K562 (cell line): Measurements from ENCODE around the gene PPP1CA. TPM values are rescaled to one million over a fixed set of nuclear protein-coding genes. Genes with fewer than 3 reads are reported as not detected.

Experiments
- ATF3 ChIP-seq, 2 experiments: fragments of 450-650 bp in 1 of 2; sonication (generic) in 1 of 2; formaldehyde crosslinking in 1 of 2; IDR thresholded peaks in 1 of 2; conservative IDR thresholded peaks in 1 of 2; 2 replicates each; pipeline versions ENCODE4 v1.6.1 to v1.8.1; 2016 to 2023; ENCODE audit warnings: mild to moderate bottlenecking in 2 of 2, moderate library complexity in 2 of 2, inconsistent platforms in 1 of 2, missing genetic modification reagents in 1 of 2
- CBX2 ChIP-seq: fragments of 200-600 bp; sonication (generic); IDR thresholded peaks from one replicate; pipeline ENCODE4 v1.6.1; 2012; ENCODE audit warnings: mild to moderate bottlenecking, low read length, inconsistent platforms; ENCODE audit not compliant: insufficient read depth, poor library complexity, severe bottlenecking
- E2F8 ChIP-seq: fragments of 450-650 bp; IDR thresholded peaks from 2 replicates; pipeline ENCODE4 v1.7.1; 2018; ENCODE audit warnings: mild to moderate bottlenecking, low read depth; ENCODE audit not compliant: partially characterized antibody
- ESRRA ChIP-seq: fragments of 450-650 bp; IDR thresholded peaks from 2 replicates; pipeline ENCODE4 v1.6.1; 2014; ENCODE audit warnings: low read depth, mild to moderate bottlenecking, moderate library complexity, borderline replicate concordance
- ESRRB ChIP-seq: fragments of 250-450 bp; sonication (Bioruptor Pico); IDR thresholded peaks from 2 replicates; pipeline ENCODE4 v1.5.0; 2020; ENCODE audit warnings: mild to moderate bottlenecking, moderate library complexity, borderline replicate concordance
- GABPB2 ChIP-seq: fragments of 250-450 bp; sonication (Bioruptor Pico); conservative IDR thresholded peaks from 2 replicates; pipeline ENCODE4 v1.5.1; 2021; ENCODE audit warnings: mild to moderate bottlenecking
- HIVEP1 ChIP-seq: fragments of 250-450 bp; sonication (Bioruptor Pico); IDR thresholded peaks from 2 replicates; pipeline ENCODE4 v1.4.0; 2020; ENCODE audit warnings: mild to moderate bottlenecking
- HNRNPL ChIP-seq: fragments of 200-400 bp; formaldehyde crosslinking; IDR thresholded peaks from 2 replicates; pipeline ENCODE4 v1.6.1; 2017; ENCODE audit warnings: low read depth, mild to moderate bottlenecking, low read length
- NFIC ChIP-seq: fragments of 450-650 bp; IDR thresholded peaks from 2 replicates; pipeline ENCODE4 v1.6.1; 2017; ENCODE audit warnings: mild to moderate bottlenecking, inconsistent platforms
- RBBP5 ChIP-seq: fragments of 200-600 bp; sonication (generic); IDR thresholded peaks from 2 replicates; pipeline ENCODE4 v1.6.1; 2012; ENCODE audit warnings: borderline replicate concordance, mild to moderate bottlenecking, low read length, control low read depth, inconsistent platforms; ENCODE audit not compliant: insufficient read depth, poor library complexity, severe bottlenecking
- SMARCC2 ChIP-seq: fragments of 450-650 bp; IDR thresholded peaks from 2 replicates; pipeline ENCODE4 v1.6.1; 2017; ENCODE audit warnings: antibody characterized with exemption, moderate library complexity, mild to moderate bottlenecking, low read depth
- SOX6 ChIP-seq: fragments of 450-650 bp; IDR thresholded peaks from 2 replicates; pipeline ENCODE4 v1.6.1; 2014; ENCODE audit warnings: mild to moderate bottlenecking
- STAT6 ChIP-seq: sonication (generic); formaldehyde crosslinking; IDR thresholded peaks from 2 replicates; pipeline ENCODE4 v1.8.1; 2023; ENCODE audit warnings: mild to moderate bottlenecking, missing genetic modification reagents
- TGIF2 ChIP-seq: sonication (generic); formaldehyde crosslinking; IDR thresholded peaks from 2 replicates; pipeline ENCODE4 v1.8.1; 2022; ENCODE audit warnings: mild to moderate bottlenecking, missing genetic modification reagents, moderate library complexity
- ZBTB33 ChIP-seq: sonication (generic); formaldehyde crosslinking; IDR thresholded peaks from 2 replicates; pipeline ENCODE4 v1.8.1; 2023; ENCODE audit warnings: mild to moderate bottlenecking, missing genetic modification reagents
- ZNF175 ChIP-seq: fragments of 200-800 bp; sonication (Bioruptor generic); IDR thresholded peaks from 2 replicates; pipeline ENCODE4 v1.6.1; 2016; ENCODE audit warnings: low read depth, mild to moderate bottlenecking, missing genetic modification characterization, missing compliant biosample characterization
- ZNF507 ChIP-seq: conservative IDR thresholded peaks from 2 replicates; pipeline ENCODE4 v1.6.1; 2017; ENCODE audit warnings: missing genetic modification characterization, missing compliant biosample characterization
- polyA plus RNA-seq, 8 experiments: library from polyadenylated mRNA; depleted of rRNA in 4 of 8; stranded (reverse) in 5 of 8; unstranded in 3 of 8; fragments of >200 nt; fragmentation: Nextera tagmentation in 2 of 8; fragmentation: Illumina TruSeq in 1 of 8; extraction: Ambion mirVana in 2 of 8; extraction: Trizol in 1 of 8; gene quantifications; 2 replicates each; pipeline versions ENCODE4 v1.2.1 to v1.2.3, GENCODE V29; 2011 to 2014; ENCODE audit warnings: inconsistent platforms in 1 of 8, missing spikeins in 1 of 8
- total RNA-seq, 7 experiments: library from RNA; depleted of rRNA in 6 of 7; stranded (reverse); fragments of >200 nt in 6 of 7; fragmentation: Illumina TruSeq in 2 of 7; extraction: Trizol in 2 of 7; gene quantifications; 2 replicates each; pipeline versions ENCODE4 v1.2.1 to v1.2.3, GENCODE V29; 2011 to 2021; ENCODE audit warnings: low replicate concordance in 1 of 7

PPP1CA gene
- total and polyA plus RNA-seq, 9 of the 15 experiments (the other 6 are each of a cell fraction or from before 2014, with no cell fraction given) = 18.2 to 242 (median 188) TPM

- TF ChIP-seq E2F8 (peak; percentile 94), ESRRB (CRISPR knock-in tag) (no peak), ZBTB33 (CRISPR knock-in tag) (peak; percentile 84), GABPB2 (CRISPR knock-in tag) (no peak), SOX6 (peak; percentile 40; the same call in 1 of the 2 replicates), NFIC (0 out of 2 replicates have a peak, but pooled peaks have one; percentile 13), CBX2 (no peak), ESRRA (peak; percentile 77), STAT6 (CRISPR knock-in tag) (peak; percentile 83; the same call in 1 of the 2 replicates), SMARCC2 (no peak), HIVEP1 (CRISPR knock-in tag) (peak; percentile 50; the same call in 1 of the 2 replicates), HNRNPL (peak; percentile 67; the same call in 1 of the 2 replicates), ZNF507 (tag) (no peak), ZNF175 (CRISPR knock-in tag) (peak; percentile 51; the same call in 1 of the 2 replicates), ATF3 (IDR thresholded peaks at IDR 0.05) (peak; percentile 55), ATF3 (CRISPR knock-in tag; conservative IDR thresholded peaks at IDR 0.05) (peak; percentile 86), TGIF2 (0 out of 2 replicates have a peak, but pooled peaks have one; percentile 54), RBBP5 (peak; percentile 87)
Measured at GRCh38 chr11:67391304-67392182, 10.1 kb downstream of the PPP1CA start, which contains the start of gene RAD9A (continued).
